HG03025 (cell line): ENCODE results near the gene DIS3L.
A peak's percentile ranks its signal among the peaks of the same experiment; 100 is the strongest.
"Not testable (repeated sequence)": the region's sequence is repeated elsewhere in the genome, so short reads cannot be mapped to it uniquely, and the experiment has no call there.

Source experiments
- ATAC-seq: cut with Tn5 transposase; IDR thresholded peaks from one replicate; pipeline ENCODE4 v1.9.1; 2021; ENCODE audit warnings: mild to moderate bottlenecking, moderate library complexity; ENCODE audit not compliant: unreplicated experiment, low FRiP score

Gene DIS3L

GRCh38 chr15:66275352-66275751, 18.0 kb upstream of the DIS3L start:
- no peak for ATAC-seq

GRCh38 chr15:66276546-66276945, 16.8 kb upstream of the DIS3L start:
- ATAC-seq: no peak

GRCh38 chr15:66278056-66278455, 15.3 kb upstream of the DIS3L start:
- ATAC-seq: no peak

GRCh38 chr15:66278671-66279070, 14.7 kb upstream of the DIS3L start:
- ATAC-seq: no peak

DNA sequence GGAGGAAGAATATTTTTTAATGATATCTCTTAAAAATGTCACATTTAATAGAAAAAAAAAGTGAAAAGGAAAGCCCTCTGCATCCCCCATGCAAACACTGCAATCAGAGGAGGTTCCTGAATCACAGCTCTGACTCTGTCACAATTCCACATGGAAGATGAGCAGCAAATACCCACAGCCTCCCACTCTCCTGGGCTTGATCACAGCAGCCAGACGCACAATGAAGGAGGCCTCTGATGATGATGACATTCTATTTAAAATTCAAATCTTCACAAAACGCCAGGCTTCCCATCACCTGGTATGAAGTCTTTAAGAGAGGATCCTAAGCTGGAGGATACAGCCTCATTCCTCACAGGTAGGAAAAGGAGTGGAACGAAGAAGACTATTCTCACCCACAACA, 9.1 kb upstream of the DIS3L start:
- no peak for ATAC-seq

DNA sequence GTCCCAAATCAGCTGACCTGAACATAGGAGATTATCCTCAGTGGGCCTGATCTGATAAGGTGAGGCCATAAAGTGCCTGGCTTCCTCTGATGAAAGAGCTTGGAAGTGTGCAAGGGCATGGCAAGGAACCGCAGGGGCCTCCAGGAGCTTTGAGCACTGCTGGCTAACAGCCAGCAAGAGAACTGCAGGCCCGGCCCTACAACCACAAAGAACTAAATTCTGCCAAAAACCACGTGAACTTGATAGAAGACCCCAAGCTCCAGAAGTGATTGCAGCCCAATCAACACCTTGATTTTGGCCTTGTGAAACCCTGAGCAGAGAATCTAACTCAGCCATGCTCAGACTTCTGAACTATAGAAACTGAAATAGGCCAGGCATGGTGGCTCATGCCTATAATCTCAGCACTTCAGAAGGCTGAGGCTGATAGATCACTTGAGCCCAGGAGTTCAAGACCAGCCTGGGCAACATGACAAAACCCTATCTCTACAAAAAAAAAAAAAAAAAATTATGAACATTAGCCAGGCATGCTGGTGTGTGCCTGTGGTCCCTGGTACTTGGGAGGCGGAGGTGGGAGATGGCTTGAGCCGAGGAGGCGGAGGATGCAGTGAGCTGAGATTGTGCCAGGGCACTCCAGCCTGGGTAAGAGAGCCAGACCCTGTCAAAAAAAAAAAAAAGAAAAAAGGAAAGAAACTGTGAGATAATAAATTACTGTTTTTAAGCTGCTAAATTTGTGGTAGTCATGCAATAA, 7.7 kb upstream of the DIS3L start:
- no peak for ATAC-seq

DNA sequence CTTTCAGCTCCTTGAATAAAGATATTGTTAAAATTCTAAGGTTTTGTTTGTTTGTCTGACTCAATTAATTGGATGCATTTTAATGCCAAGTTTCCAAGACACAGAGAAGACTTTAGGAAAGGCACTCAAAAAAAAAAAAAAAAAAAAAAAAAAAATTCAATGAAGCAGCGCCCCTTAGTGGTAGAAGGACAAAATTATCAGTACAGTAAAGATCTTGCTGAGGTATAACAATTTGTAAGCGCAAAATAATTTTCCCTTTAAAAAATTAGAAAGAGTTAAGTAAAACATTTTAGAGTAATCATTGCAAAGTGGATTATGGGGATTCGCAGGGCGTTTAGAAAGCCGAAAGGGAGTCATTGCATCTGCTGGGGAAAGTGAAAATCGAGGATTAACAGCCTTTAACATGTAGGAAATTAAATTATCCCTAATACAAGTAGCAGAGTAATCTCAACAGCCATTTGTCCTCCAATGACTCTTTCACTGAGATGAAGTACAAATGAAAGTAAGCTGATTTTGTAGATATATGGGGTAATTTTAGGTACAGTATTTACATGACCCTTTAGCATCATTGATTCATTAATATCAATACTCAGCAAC, 5.8 kb upstream of the DIS3L start:
- ATAC-seq: no peak

GRCh38 chr15:66288093-66288492, 5.3 kb upstream of the DIS3L start:
- ATAC-seq: no peak

- ATAC-seq: no peak
Observed at GRCh38 chr15:66288551-66289185, 4.7 kb upstream of the DIS3L start.

DNA sequence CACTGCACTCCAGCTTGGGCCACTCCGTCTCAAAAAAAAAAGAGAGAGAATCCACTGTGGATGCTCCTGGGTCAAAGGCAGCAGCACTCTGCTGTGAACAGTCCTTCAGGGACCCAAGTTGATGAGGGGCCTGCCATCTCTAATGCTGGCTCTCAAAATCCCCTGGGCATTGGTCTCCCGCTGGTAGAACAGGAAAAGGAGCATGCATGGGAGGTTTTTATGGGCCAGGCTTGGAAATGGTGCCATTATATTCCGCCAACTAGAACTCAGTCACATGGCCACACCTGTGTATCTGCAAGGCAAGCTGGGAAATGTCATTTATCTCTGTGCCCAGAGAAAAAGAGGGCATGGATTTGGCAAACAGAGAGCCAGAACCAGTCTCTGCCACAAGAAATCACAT, 3.4 kb upstream of the DIS3L start:
- ATAC-seq: no peak

GRCh38 chr15:66290518-66290917, 2.9 kb upstream of the DIS3L start:
- ATAC-seq: no peak

GRCh38 chr15:66291816-66292570, 1.4 kb upstream of the DIS3L start:
- no peak for ATAC-seq

DNA sequence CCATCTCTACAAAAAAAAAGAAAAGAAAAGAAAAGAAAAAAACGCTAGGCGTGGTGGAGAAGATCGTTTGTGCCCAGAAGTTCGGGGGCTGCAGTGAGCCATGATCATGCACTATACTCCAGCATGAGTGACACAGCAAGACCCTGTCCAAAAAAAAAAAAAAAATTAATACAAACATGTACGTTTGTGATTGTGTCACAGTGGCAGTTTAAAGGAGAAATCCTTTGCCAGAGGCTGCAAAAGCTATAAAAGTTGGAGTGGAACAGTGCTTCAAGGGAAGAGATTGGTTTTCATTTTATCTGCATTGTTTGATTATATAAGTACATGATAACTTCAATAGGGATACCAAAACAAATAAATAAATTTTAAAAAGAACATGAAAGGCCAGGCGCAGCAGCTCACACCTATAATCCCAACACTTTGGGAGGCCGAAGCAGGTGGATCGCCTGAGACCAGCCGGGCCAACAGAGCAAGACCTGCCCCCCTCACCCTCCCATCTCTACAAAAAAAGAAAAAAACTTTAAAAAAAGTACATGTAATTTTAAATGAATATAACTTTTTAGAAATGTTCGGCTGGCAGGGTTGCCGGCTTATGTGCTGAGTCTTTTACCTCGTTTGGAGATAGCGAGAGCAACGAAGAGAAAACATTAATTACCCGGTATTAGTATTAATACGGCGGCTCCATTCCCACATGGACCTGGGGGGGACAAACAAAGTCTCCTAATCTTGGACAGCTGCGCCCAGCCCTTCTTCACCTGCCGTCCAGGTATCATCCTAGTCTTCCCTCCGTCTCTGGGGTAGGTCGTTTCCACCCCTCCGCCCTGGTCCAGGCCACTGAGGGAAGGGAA, 573 bp upstream of the DIS3L start:
- ATAC-seq: no peak

DNA sequence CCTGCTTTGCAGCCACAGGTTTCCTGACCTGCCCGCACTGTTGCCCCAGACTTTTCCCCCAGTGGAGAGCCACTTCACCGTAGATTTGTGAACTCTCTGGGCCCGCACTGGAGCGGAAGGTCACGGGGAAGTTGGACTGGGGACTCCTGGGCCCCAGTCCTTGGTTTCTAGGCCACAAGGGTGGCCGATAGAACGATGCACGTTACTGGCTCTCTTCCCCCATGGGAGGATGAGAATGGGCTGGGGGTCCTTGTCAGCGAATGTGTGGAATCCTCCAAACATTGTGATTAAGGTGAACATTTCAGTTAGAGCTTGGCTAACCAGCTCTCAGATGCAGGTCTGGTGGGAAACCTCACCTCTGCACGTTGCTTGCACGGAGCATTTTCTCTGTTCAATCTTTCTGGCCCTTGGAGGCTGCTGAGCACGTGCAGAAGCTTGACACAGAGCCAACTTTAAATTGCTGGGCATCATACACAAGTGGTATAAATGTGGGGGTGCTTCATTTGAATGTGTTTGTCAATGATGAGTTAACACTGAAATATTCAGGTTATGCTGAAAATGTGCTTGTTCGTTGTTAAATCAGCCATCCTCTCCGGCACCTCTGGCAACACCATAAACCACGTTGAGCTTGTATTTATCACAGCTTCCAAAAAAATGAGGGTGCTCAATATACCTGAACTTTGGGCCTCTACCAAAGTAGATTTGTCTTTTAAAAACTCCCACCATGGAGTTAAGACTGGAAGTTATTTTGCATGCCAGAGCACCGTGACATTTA, 976 bp downstream of the DIS3L start:
- ATAC-seq: peak; percentile 28

DNA sequence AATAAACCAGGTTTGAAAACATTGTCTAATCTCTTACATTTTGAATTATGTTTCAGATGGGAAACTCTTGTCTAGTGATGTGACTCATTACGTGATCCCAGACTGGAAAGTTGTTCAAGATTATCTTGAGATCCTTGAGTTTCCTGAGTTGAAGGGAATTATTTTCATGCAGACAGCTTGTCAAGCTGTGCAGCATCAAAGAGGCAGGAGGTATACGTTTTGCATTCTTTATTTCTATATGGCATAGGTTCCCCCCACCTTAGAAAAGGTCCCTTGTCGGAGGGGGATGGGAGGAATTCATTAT, 1.5 kb downstream of the DIS3L start:
- no peak for ATAC-seq

GRCh38 chr15:66296186-66296585, 2.8 kb downstream of the DIS3L start:
- no peak for ATAC-seq

DNA sequence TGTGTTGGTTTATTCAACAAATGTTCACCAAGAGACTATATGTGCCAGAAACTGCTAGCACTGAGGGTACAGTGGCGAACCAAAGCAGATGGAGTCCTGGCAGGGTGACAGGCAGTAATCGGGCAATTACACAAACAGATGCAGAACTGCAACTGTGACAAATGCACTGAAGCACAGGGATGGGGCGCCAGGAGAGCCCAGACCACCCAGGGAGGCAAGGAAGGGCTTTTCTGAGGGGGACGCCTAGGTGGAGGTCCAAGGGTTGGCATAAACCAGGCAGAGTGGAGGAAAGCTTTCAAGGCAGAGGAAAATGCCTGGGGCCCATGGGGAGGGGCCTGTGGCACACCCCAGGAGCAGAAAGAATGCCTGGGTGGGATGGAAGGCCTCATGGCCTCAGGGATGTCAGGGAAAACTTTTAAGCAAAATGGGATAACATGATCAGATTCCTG, 5.5 kb downstream of the DIS3L start:
- ATAC-seq: no peak

DNA sequence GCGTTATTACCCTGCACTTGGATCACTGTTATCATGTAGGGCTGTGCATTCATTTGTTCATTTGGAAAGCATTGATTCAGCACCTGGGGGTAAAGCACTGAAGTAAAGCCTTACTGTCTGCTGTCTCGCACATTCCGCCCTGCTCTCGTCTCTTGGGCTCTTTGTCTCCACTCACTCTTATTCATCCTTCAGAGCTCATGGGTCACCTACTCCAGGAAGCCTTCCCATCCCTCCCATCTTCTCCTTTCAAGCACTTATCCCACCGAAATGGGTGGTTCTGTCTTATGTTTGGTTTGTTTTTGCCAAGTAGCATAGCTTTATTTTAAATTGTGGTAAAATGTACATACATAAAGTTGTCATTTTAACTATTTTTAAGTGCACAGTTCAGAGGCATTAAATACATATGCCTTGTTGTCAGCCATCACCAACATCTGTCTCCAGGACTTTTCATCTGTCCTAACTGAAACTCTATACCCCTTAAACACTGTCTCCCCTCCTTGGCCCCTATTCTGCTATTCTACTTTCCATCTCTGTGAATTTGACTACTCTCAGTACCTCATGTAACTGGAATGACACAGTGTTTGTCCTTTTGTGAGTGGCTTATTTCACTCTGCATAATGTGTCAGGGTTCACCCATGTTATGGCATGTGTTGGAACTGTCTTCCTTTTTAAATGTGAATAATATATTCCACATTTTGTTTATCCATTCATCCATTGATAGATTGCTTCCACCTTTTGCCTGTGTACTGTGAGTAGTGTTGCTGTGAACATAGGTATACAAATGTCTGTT, 9.3 kb downstream of the DIS3L start:
- ATAC-seq: no peak

DNA sequence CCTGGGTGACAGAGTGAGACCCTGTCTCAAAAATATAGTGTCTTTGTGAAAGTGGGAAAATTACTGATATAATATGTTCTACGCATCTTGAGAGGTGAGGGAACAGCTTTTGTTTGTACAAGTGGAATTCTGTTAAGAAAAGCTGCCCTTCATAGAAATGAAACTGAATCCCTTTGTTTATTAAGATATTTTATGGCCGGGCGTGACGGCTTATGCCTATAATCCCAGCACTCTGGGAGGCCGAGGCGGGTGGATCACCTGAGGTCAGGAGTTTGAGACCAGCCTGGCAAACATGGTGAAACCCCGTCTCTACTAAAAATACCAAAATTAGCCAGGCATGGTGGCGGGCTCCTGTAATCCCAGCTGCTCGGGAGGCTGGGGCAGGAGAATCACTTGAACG, 11.1 kb downstream of the DIS3L start:
- ATAC-seq: not testable (repeated sequence)
